GM21360 (cell line): Measurements from ENCODE around the gene RAB6B.

ENCODE experiments used
- ATAC-seq: cut with Tn5 transposase; IDR thresholded peaks from one replicate; pipeline ENCODE4 v1.9.1; 2021; ENCODE audit warnings: mild to moderate bottlenecking, moderate library complexity; ENCODE audit not compliant: unreplicated experiment

Gene RAB6B

DNA sequence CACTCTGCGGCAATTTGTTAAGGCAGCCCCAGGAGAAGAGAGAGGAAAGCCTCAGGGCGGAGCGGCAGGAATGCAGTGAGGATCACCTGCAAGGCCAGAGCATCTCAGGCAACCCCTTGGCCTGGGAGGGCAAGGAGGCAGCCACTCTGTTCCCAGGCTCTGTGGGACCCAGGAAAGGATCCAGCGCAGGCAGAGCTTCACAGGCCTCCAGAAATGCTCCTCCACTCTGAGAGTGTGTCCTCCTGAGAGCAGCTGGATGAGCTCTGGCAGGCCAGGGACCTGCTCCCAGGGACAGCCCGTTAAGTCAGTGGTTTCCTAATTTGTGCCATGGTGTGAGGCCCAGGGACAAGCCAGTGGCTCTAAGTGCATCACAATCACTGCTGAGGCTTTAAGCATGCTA, 35.2 kb downstream of the RAB6B start:
- no peak for ATAC-seq

DNA sequence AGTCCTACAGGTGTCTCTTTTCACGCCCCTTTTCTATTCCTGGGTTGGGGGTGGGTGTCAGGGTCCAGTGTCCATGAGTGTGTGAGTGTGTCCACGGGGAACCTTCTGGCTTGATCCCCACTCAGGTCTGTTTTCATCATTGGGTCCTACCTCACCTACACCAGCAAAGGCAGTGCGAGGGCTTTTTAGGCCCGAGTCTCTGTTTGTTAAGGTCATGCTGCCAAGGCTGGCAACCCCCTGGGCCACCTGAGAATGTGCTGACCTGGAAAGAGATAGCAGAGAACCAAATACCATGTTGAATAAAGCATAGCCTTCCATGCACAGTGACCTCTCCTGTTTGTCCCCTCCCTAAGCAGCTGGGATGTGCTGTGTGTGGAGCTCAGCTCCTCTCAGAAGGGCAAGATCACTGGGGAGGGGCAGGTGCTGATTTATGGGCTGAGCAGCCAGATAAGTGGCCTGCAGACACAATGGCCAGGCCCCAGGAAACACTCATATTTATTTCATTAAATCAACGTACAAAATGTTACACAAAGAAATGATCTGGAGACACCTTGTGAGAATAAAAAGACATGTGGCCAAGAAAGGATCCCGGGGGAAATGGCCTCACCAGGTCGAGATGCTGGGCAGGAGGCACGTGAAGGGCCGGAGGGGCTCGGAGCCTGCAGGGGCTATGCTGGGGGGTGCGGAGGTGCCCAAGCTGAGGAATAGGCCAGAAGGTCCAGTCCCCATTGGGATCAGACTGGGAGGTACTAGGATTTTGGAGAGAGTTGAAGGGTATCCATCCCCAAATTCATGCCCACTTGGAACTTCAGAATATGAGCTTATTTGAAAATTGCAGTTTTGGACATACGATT, 36.1 kb downstream of the RAB6B start:
- no peak for ATAC-seq

DNA sequence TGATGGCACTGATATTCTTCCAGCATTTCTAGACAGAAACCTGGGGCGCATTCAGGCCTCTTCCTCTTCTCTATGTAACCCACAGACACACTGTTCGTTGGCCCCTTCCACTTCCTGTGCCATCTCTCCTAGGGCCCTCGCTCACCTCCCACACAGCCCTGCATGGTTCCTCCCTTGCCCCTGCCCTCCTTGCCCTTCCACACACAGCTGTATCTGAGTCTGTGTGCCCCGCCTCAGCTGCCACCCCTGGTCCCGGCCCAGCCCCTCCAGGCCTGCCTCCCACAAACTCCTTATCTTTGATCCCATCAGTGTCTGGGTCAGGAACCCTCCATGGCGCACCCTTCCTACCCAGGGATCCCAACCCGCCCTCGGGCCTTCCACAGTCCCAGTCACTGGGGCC, 37.9 kb downstream of the RAB6B start:
- ATAC-seq, result no peak

DNA sequence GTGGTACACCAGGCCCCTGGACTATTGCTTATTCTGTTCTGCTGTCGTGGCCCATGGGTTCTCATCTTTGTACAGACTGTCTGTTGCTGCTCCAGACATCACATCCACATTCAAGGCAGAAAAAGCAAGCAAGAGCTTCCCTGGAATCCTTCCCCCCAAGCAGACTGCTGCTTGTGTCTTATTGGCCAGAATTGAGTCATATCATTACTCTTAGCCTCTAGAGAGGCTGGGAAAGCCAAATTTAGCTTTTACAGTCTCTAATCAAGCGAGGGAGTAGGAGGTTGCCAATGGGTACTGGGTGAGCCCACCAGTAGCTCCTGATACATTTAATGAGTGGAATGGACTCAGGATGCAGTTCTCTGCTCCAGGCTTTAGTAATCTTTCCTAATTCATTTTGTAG, 39.4 kb downstream of the RAB6B start:
- no peak for ATAC-seq

DNA sequence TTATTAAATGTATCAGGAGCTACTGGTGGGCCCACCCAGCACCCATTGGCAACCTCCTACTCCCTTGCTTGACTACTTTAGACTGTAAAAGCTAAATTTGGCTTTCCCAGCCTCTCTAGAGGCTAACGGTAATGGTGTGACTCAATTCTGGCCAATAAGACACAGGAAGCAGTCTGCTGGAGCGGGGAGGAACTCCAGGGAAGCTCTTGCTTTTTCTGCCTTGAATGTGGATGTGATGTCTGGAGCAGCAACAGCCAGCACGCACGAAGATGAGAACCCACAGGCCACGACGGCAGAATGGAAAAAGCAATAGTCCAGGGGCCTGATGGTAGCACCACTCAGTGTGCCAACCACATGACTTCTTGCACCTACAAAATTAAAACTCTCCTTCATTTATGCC, 39.9 kb downstream of the RAB6B start:
- no peak for ATAC-seq

DNA sequence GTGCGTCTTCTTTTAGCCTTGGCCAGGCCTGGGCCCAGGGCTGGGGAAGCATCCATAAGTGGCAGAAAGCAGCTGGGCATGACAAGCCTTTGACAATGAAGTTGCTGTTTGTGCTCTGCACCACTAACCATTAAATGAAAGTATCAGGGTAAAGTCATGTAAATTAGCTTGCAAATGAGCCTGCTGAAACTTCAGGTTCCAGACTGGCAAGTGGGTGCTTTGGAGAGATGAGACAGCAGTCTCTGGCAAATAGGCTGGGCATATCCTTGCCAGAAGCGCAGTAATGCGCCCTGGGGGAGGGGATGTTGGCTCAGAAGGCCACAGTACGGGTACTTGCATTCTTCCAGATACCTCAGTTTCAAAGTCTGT, 40.7 kb downstream of the RAB6B start:
- ATAC-seq, result no peak

DNA sequence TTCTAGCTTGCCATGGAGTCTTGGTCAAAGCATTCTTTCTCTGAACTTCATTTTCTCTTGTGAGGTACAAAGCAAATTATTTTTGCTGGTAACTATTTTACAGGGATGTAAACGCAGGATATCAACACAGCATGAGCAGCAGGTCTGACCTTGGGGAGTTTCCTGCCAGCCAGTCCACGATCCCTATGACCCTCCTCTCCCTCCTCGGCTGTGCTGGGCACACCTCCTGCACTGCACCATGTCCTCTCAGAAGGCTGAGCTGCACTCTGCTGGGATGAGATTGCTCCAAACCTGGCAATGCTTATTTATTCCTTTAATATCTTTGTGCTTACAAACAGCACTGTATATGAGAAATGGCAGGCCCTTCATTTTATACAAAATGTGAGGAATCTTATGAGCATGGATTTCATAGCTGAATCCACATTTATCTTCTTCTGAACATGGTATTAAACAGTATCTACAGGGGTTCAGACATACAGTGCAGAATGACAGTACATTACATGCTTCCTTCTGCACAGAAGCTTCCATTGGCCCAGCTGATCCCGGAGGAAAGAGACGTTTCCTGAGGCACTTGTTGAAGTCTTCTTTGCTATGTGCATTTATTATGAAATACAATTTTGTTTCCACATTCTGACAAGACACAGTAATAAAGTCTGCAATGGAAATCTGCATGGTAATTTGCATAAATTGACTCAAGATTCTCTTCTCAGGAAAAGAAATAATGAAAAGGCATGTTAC, 41.2 kb downstream of the RAB6B start:
- ATAC-seq, result no peak

DNA sequence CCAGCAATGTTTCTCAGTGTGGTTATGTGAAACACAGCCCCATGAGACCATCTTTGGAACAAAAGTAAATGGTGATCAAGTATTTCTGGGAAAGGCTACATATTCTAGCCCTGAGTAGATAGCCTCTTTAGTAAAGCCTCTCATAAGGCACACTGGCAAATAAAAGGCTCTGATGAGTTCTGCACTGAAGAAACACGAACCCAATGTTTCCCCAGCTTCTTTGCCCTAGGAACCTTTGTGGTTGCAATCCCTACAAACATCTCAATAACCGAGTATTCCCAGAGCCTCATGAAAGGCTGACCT, 41.8 kb downstream of the RAB6B start:
- no peak for ATAC-seq

DNA sequence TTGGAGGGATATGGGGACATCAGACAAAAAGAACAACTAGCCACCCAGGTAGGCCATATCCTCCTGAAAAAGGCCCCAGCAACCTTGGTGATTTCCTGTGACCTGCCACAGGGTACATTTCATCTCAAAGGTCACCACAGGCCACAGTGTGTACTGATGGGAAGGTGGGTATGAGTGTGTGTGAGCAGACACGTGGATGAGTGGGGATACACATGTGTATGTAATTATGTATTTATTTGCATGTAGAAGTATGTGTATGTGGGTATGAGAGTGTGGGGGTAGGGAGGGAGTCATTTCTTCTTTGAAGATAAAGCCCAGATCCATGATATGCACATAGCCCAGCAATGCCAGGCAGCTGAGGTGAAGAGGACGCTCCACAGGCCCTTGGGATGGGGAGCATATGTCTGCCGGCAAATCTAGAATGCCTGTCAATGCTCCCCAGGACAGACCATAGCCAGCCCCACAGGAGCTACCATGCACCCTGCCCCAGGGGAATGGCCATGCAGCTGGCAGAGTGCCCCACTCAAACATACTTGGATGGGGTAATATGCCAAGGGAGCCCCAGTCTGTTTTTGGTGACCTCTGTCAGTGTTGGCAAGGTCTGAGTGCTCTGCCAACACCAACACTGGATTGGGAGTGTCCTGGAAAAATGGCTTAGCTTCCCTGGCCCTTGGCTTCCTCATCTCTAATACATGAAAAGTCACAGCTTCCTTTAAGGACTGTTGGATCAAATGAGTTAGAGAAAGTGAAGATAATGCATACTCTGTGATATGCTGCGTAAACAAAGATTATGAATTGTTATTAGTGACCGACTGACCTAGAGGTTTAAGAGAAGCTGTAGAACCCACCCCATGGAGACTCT, 42.4 kb downstream of the RAB6B start:
- ATAC-seq, result no peak

DNA sequence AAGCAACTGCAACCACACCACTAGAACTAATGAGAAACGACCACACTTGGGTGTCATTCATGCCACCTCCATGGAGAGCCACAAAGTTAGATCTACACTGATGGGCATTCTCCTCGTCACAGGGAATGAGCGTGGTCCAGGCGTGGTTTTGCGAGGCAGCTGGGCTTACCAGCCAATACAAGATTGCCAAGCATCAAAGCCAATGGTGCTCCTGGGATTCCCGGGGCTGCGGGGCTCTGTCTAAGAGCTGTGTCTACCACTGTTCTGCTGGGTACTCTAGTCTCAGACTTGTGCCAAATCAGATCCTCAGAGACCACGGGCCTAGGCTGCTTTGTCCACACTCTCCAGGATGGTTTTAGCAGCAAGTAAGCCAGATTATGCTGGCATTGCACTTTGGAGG, 43.8 kb downstream of the RAB6B start:
- ATAC-seq, result peak; percentile 2

DNA sequence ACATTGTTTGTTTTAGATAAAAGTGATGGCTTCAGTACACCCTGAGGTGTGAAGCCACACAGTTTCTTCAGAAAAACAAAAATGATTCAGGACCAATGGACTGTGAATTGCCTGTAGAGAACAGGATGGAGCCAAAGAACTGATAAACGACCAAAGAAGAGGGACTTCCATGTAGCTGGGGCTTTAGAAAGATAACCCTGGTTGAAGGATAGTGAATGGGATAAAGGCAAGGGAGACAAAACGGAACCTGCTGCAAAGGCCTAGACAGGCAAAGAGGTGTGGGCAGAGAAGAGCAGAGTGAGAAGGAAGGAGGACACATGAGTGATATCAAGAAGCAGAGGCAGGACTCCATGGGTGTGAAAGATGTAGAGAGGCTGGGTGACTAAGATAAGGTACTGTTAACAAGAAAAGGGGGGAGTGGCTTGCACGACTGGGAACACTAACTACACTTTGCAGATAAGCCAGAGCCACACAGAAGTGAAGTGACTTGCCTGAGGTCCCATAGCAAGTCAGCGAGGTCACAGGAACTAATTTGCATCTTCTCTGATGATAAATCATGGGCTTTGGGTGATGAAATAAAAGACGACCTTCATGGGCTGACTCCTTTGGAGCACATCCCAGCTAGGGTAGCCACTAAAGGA, 44.3 kb downstream of the RAB6B start:
- peak; percentile 46 for ATAC-seq

DNA sequence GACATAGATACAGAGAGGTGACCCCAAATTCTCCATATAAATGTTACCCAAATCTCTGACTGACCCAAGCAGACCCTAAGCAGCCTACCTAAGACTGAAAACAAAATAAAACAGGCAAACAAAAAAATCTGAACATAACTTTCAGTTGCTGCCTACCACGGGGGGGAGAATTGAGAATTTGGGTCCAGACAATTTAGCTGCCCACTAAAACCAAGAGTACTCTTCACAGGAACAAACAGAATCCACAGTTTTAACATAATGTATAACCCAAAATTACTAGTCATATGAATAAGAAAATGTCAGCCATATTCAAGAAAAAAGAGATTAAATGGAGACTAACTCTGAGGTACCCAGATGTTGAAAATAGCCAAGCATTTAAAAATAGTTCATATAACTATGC, 45.6 kb downstream of the RAB6B start:
- no peak for ATAC-seq

DNA sequence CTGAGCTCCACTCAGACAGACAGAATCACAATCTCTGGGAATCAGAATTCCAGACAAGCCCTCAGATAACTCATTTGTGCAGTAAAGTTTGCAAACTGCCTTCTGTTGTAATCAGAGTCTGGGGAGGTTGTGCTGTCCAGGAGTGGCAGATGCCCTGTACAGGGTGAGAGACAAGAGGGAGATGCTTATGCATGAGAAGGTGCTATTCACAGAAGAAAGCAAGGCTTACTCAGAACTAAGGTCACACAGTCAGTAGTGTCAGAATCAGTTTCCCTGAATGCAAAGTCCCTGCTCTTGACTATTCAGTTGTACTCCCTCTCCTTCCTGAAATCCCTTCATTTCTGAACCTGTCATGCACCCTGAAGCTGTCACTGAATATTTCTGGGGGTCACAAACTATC, 46.3 kb downstream of the RAB6B start:
- no peak for ATAC-seq

DNA sequence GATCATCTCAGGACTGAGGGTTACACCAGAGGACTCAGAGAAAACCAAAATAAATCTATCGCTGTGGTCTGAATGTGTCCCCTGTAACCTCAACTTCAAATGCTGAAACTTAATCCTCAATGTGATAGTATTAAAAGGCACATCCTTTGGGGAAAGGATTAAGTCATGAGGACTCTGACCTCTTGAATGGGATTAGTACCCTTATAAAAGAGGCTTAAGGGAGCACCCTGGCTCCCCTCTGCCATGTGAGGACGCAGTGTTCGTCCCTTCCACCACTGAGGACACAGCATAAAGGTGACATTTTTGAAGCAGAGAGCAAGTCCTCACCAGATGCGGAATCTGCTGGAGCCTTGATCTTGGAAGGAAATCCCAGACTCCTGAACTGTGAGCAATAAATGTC, 50.6 kb downstream of the RAB6B start:
- ATAC-seq, result no peak

DNA sequence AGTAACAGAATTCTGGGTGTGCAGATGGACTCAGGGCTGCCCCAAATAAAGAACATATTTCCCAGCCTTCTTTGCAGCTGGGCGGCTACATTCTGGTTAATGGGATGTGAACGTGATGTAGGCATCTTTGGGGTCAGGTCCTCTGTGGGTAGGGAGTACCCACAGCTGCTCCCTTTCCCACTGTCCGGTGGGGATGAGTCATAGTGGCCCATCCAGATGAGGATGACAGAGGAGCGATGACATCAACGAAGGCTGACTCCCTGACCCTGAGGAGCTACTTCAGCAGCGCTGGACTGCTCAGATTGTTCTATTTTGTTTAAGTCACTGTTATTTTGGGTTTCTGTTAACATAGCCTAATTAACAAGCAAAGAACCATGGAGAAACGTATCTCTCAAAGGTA, 52.0 kb downstream of the RAB6B start:
- ATAC-seq, result no peak

DNA sequence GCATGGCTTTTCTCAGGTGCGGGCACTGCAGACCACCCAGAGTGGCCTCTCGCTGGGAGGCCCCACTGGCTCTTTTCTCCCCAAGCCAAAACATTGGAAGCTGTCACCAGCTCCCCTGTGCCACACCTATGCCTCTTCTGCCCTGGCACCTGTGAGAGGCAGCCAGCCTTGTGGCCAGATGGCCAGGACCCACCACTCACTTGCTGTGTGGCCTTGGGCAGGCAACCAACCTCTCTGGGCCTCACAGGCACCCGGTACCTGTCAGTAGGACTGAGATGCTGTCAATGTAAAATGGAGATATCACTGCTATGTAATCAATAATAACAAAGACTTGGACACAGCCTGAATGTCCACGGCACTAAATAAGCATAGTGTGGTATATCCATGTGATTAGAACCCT, 53.5 kb downstream of the RAB6B start:
- no peak for ATAC-seq

DNA sequence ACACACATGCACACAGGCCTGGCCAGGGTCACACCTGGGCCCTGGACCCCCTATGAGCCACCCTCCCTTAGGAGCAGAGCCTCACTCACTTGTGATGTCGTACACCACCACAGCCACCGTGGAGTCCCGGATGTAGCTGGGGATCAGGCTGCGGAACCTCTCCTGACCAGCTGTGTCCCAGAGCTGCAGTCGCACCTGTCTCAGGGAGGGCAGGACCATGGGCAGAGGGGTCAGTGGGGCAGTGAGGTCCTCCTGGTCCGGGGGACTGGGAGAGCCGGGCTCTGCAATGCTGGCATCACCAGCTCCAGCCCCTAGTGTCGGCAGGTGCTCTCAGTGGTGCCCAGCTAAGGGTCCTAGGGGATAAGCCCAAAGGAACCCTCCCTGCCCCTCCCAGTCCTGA, 54.5 kb downstream of the RAB6B start:
- ATAC-seq, result no peak

DNA sequence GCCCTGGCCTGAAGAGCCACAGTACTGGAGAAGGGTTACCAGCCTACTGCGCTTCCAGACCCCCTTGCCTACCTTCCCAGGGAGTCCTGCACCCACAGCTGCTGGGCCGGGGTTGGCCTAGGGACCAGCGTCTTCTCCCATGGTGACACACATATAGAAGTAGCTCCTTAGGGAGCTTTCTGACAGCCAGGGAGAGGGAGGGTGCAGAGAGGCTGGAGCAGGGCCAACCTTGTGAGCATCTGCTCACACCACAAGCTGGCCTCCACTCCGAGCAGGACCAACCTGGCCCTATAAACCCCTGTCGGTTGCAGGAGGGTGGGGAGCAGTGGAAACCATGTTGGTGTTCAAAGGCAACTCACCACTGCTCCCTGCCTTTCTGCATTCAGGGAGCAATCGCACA, 54.9 kb downstream of the RAB6B start:
- no peak for ATAC-seq

DNA sequence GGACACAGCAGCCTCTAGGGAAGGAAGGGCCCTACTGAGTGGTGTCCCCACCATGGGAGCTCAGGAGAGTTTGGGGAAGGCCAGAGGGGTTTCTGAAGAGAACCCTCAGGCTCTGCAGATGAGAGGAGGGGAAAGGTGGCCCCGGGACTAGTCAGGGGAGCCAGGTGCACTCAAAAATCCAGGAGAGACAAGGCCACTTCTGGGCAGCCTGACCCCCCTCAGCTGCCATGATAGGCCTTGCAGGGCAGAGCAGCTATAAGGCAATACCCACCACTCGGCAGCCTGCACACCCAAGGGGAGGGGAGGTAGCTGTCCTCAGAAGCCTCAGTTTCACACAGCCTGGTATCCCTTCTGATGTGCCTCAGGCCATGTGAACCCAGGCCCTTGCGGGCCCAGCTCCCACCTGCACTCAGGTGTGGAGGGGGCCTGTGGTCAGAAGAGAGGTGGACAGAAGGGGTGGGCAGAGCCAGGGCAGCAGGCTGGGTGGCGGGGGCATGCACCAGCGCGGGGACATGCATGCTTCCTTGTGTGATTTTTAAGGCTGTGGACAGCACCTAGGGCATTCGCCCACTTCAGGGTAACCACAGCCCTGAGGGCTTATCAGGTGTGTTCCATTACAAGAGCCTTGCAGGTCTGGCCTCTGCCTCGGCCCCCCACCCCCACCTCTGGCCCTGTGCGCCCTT, 55.5 kb downstream of the RAB6B start:
- no peak for ATAC-seq

DNA sequence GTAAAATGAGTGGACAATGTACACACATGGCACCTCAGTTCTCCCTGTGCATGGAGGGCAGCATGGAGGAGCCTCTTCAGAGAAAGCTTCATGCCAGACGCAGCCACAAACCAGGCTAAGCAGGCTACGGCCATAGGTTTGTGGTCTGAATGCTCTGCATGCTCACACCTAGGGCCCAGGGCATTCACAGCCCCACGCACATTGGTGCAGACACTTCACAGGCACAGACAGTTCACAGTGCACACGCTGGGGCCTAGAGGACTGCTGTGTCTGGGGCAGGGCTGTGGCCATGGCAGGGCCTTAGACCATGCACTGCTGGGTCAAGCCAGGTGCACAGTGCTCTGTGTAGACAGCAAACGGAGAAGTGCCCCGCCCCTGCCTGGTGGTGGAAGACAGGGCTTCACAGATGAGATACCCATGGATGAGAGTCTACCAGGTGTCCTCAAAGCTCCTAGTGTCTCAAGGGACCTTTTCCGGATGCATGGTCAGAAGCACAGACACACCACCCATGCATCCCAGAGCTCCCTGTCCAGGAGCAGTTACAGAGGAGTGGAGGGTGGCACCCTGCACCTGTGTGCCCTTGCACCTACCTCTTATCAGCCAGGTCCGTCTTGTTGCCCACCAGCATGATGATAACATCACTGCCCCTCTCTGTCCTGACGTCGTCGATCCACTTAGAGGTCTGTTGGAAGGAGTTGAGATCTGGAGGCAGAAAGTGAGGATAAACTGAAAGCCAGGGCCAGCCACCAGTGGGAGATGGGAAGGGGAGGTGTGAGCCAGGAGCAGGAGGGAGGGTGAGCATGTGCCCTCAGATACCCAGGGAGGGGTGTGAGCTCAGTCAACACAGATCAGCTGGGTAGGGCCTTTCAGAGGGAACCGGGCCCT, 56.5 kb downstream of the RAB6B start:
- ATAC-seq, result no peak
